GM23338 (cell line): ENCODE data around the gene ATP6V0E2.

Source experiments
- CREB1 ChIP-seq: fragments of 250-450 bp; sonication (Bioruptor Pico); IDR thresholded peaks from 2 replicates; pipeline ENCODE4 v1.5.0; 2020; ENCODE audit warnings: low read depth, mild to moderate bottlenecking, moderate library complexity
- EZH2 ChIP-seq: fragments of 200-600 bp; sonication (generic); IDR thresholded peaks from one replicate; pipeline ENCODE4 v1.8.0; 2017; ENCODE audit warnings: antibody characterized with exemption, mild to moderate bottlenecking, low read depth; ENCODE audit not compliant: unreplicated experiment
- EZH2phosphoT487 ChIP-seq: fragments of 200-600 bp; sonication (generic); IDR thresholded peaks from one replicate; pipeline ENCODE4 v1.8.1; 2018; ENCODE audit warnings: antibody characterized with exemption; ENCODE audit not compliant: unreplicated experiment
- JUNB ChIP-seq: IDR thresholded peaks from one replicate; pipeline ENCODE4 v1.6.1; 2016; ENCODE audit warnings: antibody characterized with exemption; ENCODE audit not compliant: unreplicated experiment
- POLR2AphosphoS5 ChIP-seq: IDR thresholded peaks from 2 replicates; pipeline ENCODE4 v1.6.1; 2016; ENCODE audit warnings: antibody characterized with exemption, low read depth
- REST ChIP-seq: IDR thresholded peaks from one replicate; pipeline ENCODE4 v1.6.1; 2018; ENCODE audit warnings: antibody characterized with exemption; ENCODE audit not compliant: unreplicated experiment
- STAT1 ChIP-seq: IDR thresholded peaks from one replicate; pipeline ENCODE4 v1.6.1; 2016; ENCODE audit warnings: antibody characterized with exemption; ENCODE audit not compliant: unreplicated experiment
- ZNF331 ChIP-seq: fragments of 250-450 bp; sonication (Bioruptor Pico); IDR thresholded peaks from 2 replicates; pipeline ENCODE4 v1.5.0; 2020; ENCODE audit warnings: low read depth, mild to moderate bottlenecking, moderate library complexity
- TF ChIP-seq, protein P1 (sequence below), 2 experiments: fragments of 200-600 bp in 1 of 2; sonication (generic) in 1 of 2; conservative IDR thresholded peaks; 2 replicates each; pipeline versions ENCODE4 v1.5.1 to v1.6.1; 2016 to 2017; ENCODE audit warnings: antibody characterized with exemption in 2 of 2, low read depth in 2 of 2, mild to moderate bottlenecking in 2 of 2, moderate library complexity in 1 of 2

GRCh38 chr7:149850007-149850594 is 23.7 kb upstream of the ATP6V0E2 start:
- TF ChIP-seq, protein P1, sequence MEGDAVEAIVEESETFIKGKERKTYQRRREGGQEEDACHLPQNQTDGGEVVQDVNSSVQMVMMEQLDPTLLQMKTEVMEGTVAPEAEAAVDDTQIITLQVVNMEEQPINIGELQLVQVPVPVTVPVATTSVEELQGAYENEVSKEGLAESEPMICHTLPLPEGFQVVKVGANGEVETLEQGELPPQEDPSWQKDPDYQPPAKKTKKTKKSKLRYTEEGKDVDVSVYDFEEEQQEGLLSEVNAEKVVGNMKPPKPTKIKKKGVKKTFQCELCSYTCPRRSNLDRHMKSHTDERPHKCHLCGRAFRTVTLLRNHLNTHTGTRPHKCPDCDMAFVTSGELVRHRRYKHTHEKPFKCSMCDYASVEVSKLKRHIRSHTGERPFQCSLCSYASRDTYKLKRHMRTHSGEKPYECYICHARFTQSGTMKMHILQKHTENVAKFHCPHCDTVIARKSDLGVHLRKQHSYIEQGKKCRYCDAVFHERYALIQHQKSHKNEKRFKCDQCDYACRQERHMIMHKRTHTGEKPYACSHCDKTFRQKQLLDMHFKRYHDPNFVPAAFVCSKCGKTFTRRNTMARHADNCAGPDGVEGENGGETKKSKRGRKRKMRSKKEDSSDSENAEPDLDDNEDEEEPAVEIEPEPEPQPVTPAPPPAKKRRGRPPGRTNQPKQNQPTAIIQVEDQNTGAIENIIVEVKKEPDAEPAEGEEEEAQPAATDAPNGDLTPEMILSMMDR (conservative IDR thresholded peaks at IDR 0.05; ENCODE audit: low read depth in 2 of 2), result 0 out of 4 replicates have a peak, but pooled peaks of 1 of the 2 experiments have one; percentile 13
- TF ChIP-seq EZH2 (no peak), REST (no peak), JUNB (no peak), CREB1 (no peak), EZH2phosphoT487 (no peak), POLR2AphosphoS5 (no peak), ZNF331 (CRISPR knock-in tag) (no peak), STAT1 (no peak)
